HepG2 (cell line): ENCODE data around the gene TBL2. TPM values are rescaled to one million over a fixed set of nuclear protein-coding genes. Genes with fewer than 3 reads are reported as not detected.
A peak's percentile ranks its signal among the peaks of the same experiment; 100 is the strongest.

Experiments used
- ARID2 ChIP-seq: sonication (generic); formaldehyde crosslinking; IDR thresholded peaks from 2 replicates; pipeline ENCODE4 v1.8.1; 2022; ENCODE audit warnings: mild to moderate bottlenecking, missing genetic modification reagents, borderline replicate concordance
- CEBPG ChIP-seq: IDR thresholded peaks from 2 replicates; pipeline ENCODE4 v1.6.1; 2016
- ELF1 ChIP-seq: sonication (generic); formaldehyde crosslinking; IDR thresholded peaks from 2 replicates; pipeline ENCODE4 v1.4.0; 2020; ENCODE audit warnings: missing genetic modification reagents
- ISX ChIP-seq: sonication (generic); formaldehyde crosslinking; conservative IDR thresholded peaks from 2 replicates; pipeline ENCODE4 v1.5.0; 2020; ENCODE audit warnings: missing genetic modification reagents
- KAT2B ChIP-seq: fragments of 150-350 bp; IDR thresholded peaks from 2 replicates; pipeline ENCODE4 v1.6.1; 2014; ENCODE audit warnings: low read depth, low read length, borderline replicate concordance
- PHF21A ChIP-seq: sonication (generic); formaldehyde crosslinking; IDR thresholded peaks from 2 replicates; pipeline ENCODE4 v1.5.0; 2020; ENCODE audit warnings: mild to moderate bottlenecking, missing genetic modification reagents
- TCF7 ChIP-seq: sonication (generic); IDR thresholded peaks from 2 replicates; pipeline ENCODE4 v1.6.1; 2016; ENCODE audit warnings: antibody characterized with exemption, low read depth
- TMF1 ChIP-seq: sonication (generic); formaldehyde crosslinking; IDR thresholded peaks from 2 replicates; pipeline ENCODE4 v1.8.1; 2022; ENCODE audit warnings: low read depth, missing genetic modification reagents
- ZFYVE20 ChIP-seq: sonication (generic); formaldehyde crosslinking; IDR thresholded peaks from 2 replicates; pipeline ENCODE4 v1.8.0; 2023; ENCODE audit warnings: low read depth, mild to moderate bottlenecking, moderate library complexity, missing genetic modification reagents, borderline replicate concordance
- ZNF329 ChIP-seq: sonication (generic); formaldehyde crosslinking; IDR thresholded peaks from 2 replicates; pipeline ENCODE4 v1.9.0; 2021; ENCODE audit warnings: low read depth, mild to moderate bottlenecking, missing genetic modification reagents
- ZNF335 ChIP-seq: sonication (generic); formaldehyde crosslinking; IDR thresholded peaks from 2 replicates; pipeline ENCODE4 v1.4.0; 2020; ENCODE audit warnings: missing genetic modification reagents
- ZNF563 ChIP-seq: sonication (generic); formaldehyde crosslinking; IDR thresholded peaks from 2 replicates; pipeline ENCODE4 v1.8.0; 2022; ENCODE audit warnings: mild to moderate bottlenecking, moderate library complexity, missing genetic modification reagents
- ZNF619 ChIP-seq: sonication (generic); formaldehyde crosslinking; IDR thresholded peaks from 2 replicates; pipeline ENCODE4 v1.4.0; 2020; ENCODE audit warnings: mild to moderate bottlenecking, missing genetic modification reagents
- ZNF772 ChIP-seq: sonication (generic); formaldehyde crosslinking; IDR thresholded peaks from 2 replicates; pipeline ENCODE4 v1.5.0; 2020; ENCODE audit warnings: mild to moderate bottlenecking, missing genetic modification reagents
- polyA plus RNA-seq, 8 experiments: library from polyadenylated mRNA; depleted of rRNA in 3 of 8; stranded (reverse) in 7 of 8; unstranded in 1 of 8; fragments of >200 nt; fragmentation: Illumina TruSeq in 4 of 8; extraction: Trizol in 4 of 8; gene quantifications; 2 replicates each; pipeline versions ENCODE4 v1.2.1 to v1.2.3, GENCODE V29; 2011 to 2016; ENCODE audit warnings: low read depth in 4 of 8, missing spikeins in 1 of 8, mixed read lengths in 1 of 8; ENCODE audit not compliant: insufficient read depth in 1 of 8
- total RNA-seq, 5 experiments: library from RNA; depleted of rRNA; stranded (reverse); fragments of >200 nt; fragmentation: Illumina TruSeq; extraction: Trizol; gene quantifications; 2 replicates each; pipeline ENCODE4 v1.2.3, GENCODE V29; 2016; ENCODE audit warnings: low read depth in 1 of 5
- TF ChIP-seq, protein P1 (sequence below): sonication (generic); formaldehyde crosslinking; IDR thresholded peaks from 2 replicates; pipeline ENCODE4 v1.5.1; 2020; ENCODE audit warnings: mild to moderate bottlenecking, missing genetic modification reagents
- TF ChIP-seq, protein P2 (sequence below): sonication (generic); formaldehyde crosslinking; IDR thresholded peaks from 2 replicates; pipeline ENCODE4 v1.4.0; 2020; ENCODE audit warnings: missing genetic modification reagents
- TF ChIP-seq, protein P3 (sequence below): sonication (generic); formaldehyde crosslinking; IDR thresholded peaks from 2 replicates; pipeline ENCODE4 v1.9.0; 2021; ENCODE audit warnings: missing genetic modification reagents, borderline replicate concordance
- TF ChIP-seq, protein P4 (sequence below): sonication (generic); formaldehyde crosslinking; IDR thresholded peaks from 2 replicates; pipeline ENCODE4 v1.4.0; 2020; ENCODE audit warnings: missing genetic modification reagents, borderline replicate concordance

The TBL2 gene
- total and polyA plus RNA-seq, 2 of the 13 experiments (the other 11 are each of a cell fraction or from before 2014, with no cell fraction given), result 43.4 to 47.2 TPM

DNA sequence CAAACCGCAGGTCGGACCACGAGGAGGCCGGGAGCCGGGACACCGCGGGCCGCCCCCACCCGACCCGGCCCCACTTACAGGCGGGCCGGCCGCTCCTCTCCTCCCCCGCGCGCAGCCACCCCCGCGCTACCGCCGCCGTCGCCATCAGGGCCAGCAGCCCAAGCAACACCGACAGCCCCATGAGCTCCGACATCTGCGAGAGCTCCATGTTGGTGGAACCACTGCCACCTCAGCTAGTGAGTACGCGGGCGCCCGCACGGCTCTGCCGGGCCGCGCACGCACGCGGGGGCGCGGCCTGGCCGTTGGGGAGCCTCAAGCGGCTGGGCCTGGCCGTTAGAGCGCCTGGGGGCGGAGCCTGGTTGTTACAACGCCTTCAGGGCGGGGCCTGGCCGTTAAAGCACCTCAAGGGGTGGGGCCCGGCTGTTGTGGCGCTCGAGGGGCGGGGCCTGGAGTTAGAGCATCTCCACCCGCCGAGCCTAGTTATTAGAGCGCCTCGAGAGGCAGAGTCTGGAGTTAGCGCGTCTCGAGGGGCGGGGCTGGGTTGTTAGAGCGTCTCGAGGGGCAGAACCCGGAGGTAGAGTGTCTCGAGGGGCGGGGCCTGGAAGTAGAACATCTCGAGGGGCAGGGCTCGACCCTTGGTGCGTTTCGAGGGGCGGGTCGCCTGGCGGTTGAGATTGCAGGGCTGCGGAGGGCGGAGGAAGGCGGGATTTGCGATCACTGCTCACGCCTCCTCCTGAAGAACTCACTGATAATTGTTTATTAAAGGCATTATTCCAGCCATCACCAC is at the start of gene TBL2 (continued):
- TF ChIP-seq PHF21A (CRISPR knock-in tag) (0 out of 2 replicates have a peak, but pooled peaks have one; percentile 33), ZNF335 (0 out of 2 replicates have a peak, but pooled peaks have one; percentile 23), TMF1 (CRISPR knock-in tag) (0 out of 2 replicates have a peak, but pooled peaks have one; percentile 73), TCF7 (no peak), ZNF772 (CRISPR knock-in tag) (no peak), ZNF563 (peak; percentile 45), ARID2 (CRISPR knock-in tag) (no peak), ZNF619 (CRISPR knock-in tag) (no peak), ELF1 (no peak), KAT2B (no peak), ISX (0 out of 2 replicates have a peak, but pooled peaks have one; percentile 36), ZFYVE20 (CRISPR knock-in tag) (no peak), CEBPG (no peak), ZNF329 (CRISPR knock-in tag) (no peak)
- TF ChIP-seq, protein P1, sequence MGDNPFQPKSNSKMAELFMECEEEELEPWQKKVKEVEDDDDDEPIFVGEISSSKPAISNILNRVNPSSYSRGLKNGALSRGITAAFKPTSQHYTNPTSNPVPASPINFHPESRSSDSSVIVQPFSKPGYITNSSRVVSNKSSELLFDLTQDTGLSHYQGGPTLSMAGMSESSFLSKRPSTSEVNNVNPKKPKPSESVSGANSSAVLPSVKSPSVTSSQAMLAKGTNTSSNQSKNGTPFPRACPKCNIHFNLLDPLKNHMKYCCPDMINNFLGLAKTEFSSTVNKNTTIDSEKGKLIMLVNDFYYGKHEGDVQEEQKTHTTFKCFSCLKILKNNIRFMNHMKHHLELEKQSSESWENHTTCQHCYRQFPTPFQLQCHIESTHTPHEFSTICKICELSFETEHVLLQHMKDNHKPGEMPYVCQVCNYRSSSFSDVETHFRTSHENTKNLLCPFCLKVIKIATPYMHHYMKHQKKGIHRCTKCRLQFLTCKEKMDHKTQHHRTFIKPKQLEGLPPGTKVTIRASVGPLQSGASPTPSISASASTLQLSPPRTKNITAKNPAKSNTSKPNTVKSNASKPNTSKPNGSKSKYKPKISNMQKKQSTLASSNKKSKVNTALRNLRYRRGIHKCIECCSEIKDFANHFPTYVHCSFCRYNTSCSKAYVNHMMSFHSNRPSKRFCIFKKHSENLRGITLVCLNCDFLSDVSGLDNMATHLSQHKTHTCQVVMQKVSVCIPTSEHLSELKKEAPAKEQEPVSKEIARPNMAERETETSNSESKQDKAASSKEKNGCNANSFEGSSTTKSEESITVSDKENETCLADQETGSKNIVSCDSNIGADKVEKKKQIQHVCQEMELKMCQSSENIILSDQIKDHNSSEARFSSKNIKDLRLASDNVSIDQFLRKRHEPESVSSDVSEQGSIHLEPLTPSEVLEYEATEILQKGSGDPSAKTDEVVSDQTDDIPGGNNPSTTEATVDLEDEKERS, result no peak
- TF ChIP-seq, protein P2, sequence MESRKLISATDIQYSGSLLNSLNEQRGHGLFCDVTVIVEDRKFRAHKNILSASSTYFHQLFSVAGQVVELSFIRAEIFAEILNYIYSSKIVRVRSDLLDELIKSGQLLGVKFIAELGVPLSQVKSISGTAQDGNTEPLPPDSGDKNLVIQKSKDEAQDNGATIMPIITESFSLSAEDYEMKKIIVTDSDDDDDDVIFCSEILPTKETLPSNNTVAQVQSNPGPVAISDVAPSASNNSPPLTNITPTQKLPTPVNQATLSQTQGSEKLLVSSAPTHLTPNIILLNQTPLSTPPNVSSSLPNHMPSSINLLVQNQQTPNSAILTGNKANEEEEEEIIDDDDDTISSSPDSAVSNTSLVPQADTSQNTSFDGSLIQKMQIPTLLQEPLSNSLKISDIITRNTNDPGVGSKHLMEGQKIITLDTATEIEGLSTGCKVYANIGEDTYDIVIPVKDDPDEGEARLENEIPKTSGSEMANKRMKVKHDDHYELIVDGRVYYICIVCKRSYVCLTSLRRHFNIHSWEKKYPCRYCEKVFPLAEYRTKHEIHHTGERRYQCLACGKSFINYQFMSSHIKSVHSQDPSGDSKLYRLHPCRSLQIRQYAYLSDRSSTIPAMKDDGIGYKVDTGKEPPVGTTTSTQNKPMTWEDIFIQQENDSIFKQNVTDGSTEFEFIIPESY (CRISPR knock-in tag), result no peak
- TF ChIP-seq, protein P3, sequence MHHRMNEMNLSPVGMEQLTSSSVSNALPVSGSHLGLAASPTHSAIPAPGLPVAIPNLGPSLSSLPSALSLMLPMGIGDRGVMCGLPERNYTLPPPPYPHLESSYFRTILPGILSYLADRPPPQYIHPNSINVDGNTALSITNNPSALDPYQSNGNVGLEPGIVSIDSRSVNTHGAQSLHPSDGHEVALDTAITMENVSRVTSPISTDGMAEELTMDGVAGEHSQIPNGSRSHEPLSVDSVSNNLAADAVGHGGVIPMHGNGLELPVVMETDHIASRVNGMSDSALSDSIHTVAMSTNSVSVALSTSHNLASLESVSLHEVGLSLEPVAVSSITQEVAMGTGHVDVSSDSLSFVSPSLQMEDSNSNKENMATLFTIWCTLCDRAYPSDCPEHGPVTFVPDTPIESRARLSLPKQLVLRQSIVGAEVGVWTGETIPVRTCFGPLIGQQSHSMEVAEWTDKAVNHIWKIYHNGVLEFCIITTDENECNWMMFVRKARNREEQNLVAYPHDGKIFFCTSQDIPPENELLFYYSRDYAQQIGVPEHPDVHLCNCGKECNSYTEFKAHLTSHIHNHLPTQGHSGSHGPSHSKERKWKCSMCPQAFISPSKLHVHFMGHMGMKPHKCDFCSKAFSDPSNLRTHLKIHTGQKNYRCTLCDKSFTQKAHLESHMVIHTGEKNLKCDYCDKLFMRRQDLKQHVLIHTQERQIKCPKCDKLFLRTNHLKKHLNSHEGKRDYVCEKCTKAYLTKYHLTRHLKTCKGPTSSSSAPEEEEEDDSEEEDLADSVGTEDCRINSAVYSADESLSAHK (CRISPR knock-in tag), result no peak
- TF ChIP-seq, protein P4, sequence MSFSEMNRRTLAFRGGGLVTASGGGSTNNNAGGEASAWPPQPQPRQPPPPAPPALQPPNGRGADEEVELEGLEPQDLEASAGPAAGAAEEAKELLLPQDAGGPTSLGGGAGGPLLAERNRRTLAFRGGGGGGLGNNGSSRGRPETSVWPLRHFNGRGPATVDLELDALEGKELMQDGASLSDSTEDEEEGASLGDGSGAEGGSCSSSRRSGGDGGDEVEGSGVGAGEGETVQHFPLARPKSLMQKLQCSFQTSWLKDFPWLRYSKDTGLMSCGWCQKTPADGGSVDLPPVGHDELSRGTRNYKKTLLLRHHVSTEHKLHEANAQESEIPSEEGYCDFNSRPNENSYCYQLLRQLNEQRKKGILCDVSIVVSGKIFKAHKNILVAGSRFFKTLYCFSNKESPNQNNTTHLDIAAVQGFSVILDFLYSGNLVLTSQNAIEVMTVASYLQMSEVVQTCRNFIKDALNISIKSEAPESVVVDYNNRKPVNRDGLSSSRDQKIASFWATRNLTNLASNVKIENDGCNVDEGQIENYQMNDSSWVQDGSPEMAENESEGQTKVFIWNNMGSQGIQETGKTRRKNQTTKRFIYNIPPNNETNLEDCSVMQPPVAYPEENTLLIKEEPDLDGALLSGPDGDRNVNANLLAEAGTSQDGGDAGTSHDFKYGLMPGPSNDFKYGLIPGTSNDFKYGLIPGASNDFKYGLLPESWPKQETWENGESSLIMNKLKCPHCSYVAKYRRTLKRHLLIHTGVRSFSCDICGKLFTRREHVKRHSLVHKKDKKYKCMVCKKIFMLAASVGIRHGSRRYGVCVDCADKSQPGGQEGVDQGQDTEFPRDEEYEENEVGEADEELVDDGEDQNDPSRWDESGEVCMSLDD (CRISPR knock-in tag), result no peak; the same call in 1 of the 2 replicates
